Inferior parietal cortex (tissue), 1 donor: ENCODE results near the gene SOX6.

Source experiments
- DNase-seq: peaks from one replicate; pipeline ENCODE4 v3.0.0-alpha.2; 2016; ENCODE audit errors: extremely low spot score

SOX6 gene

DNA sequence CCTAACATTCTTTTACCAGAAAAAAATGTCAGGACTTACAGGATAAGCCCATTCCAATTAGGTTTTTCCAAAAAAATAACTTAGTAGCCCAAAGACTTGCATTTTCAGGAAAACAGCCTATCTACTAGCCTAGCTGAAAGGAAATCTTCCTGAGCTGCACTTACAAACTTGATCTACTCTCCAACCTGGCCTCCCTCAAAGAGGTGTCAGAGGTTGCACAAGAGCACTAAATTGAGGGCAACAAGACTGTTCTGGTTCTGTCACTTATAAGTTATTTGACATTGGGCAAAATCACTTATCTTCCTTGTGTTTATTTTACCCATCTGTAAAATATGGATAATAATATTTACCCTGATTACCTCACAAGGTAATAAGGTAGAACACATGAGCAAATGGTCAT, 7.9 kb upstream of the SOX6 start:
- no peak for DNase-seq

DNA sequence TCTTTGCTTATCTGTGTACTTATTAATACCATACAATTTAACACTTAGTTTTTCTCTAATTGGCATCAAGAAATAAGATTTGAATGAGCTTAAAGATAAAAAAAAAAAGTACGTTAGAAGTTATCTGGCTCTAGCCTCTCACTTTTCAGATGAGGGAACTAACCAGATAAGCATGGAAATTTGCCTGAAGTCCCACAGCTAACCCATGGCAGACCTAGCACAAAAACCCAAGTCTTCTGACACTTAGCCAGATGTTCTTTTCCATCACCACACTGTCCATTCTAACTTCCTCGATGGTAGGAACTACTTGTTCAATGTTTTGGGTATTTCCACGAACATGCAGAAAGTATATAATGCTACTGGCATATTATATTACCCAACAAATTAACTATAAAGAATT, 7.4 kb upstream of the SOX6 start:
- DNase-seq, result no peak

DNA sequence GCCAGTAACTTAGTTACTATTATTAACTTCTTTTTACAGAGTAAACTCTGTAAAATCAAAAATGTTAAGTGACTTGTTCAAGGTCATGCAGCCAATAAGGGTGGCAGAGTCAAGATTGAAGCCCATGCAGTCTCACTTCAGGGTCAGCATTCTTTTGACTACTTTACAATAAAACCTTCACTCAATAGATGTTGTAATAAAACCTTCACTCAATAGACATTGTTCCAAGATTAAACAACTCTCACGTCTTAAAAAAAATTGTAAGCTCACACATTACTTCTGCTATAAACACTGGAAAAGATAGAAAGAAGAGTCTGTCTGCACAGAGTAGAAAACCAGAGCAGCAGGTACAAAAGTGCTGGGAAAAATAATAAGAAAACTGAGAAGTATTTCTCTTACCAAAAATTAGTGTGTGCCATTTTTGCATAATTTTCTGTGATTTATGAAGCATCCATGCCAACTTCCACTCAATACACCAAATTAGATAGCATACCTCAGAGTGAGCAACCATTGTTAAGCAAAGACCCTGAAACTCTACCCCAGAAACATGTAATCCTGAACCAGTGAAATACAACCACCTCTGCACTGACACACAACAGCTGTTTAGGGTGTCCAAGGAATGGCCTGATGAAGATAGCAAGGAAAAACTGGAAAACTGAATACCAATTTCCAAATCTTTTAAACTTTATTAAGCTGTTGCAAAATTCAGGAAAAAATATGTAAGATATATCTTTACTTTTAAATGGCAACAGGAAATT, 4.9 kb upstream of the SOX6 start:
- no peak for DNase-seq

DNA sequence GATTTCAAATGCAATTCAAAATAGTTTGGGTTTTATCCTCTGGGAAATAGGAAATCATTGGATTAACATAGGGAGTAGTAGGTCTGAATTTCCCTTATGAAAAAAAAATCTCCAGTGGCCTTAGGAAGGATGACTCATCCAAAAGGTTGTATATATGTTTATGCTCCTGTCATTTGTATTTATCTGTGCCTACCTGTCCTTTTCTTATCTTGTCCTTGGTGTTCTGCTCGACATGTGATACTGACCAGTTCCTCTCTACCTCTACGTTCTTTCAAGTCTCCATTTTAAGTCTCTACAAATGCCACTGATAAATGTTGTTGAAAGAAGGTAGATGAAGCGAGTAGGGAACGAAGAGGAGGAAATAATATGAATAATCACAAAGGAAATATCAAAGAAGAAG, 3.0 kb upstream of the SOX6 start:
- DNase-seq, result no peak

DNA sequence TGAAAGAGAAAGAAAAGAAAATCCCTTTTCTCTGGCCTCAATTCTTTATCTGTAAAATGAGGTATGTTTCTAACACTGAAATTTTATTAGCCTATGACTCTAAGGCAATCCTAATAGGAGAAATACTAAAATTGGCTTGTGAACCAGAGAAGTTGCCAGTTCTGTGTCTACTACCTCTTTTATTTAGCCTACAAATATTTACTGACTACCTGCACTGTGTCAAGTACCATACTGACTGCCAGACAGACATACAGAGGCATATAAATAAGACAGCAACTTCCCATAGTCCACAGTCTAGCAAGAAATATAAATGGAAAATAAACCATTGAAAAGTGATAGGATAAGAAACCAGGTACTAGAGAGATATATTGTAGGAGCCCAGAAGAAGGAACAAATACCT, 2.4 kb upstream of the SOX6 start:
- DNase-seq, result no peak

DNA sequence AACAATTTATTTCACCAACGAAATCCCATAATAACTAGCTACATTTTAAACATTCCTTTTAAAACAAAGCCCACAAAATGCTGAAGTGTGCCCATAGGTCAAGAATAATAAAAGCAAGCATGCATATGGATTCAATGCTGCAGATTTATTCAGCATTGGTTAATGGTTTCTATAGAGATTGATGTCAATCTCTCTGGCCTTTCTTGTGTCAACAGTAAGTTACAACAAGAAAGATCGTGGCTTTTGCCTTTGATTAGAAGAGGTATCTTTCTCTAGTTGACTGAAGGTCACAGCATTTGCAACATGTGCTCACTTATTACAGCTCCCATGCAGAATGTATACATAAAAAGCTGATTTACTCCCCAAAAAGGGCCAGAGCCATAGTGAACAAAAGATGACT, 1.4 kb upstream of the SOX6 start:
- DNase-seq, result no peak

DNA sequence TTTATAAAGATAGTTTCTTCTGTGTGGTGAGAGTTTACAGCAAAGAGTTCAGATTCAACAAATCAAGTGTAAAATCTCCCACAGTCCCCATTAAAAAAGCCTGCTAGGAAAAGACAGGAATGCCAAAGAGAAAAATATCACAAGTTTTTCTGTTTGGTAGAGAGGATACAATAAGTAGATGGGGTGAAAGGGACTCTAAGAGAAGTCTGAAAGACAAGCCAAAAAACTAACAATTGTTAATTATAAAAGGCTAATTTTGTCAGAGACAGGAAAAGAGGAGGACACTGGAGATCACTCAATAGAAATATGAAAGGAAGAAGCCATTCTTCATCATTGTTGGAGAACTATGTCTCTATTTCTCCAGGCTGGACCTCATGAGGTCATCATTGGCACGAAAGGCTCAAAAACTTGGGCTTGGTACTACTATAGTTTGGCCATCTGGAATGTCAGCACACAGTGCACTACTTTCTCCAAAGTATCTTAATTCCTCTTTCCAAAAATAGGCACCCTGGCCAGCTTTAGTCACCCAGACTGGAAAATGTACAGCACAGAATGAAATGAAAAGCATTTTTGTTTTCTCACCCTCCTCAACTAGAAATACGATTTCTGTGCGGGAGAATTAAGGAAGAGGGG, 531 bp upstream of the SOX6 start:
- peak; percentile 40 for DNase-seq

DNA sequence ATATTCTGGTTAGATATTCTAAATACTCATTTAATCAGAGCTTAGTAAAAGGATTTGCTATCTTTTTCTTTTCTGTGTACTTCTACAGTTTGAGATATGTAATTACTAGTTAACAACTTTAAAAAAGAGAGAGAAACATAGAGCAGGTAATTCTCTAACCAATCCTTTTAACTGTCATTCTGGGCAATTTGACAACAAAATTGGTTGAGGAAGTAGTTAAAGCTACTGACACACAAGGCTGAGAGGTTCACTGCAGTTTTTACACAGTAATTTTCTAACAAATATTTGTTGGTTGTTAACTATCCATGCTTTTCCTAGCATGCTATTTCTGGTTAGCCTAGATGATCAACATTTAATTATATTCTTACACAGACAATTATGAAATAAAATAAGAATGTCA, 3.6 kb downstream of the SOX6 start:
- no peak for DNase-seq

DNA sequence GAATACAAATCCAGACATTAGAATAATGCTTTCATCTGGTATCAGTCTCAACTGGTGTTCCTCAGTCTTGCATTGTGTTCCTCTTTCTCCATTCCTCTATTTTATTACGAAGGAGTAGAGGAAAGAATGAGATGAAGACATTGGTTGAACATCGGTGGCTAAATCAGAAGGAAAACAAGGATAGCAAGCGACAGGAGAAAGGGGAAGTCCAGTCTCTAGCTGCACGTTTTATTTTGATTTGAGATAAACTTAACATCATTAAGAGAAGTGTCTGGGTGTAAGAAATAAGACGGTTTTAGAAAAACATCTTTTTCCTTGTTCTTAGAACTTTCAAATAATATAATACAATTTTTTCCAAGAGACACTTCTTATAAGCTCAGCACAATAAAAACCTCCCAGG, 6.2 kb downstream of the SOX6 start:
- DNase-seq, result no peak

DNA sequence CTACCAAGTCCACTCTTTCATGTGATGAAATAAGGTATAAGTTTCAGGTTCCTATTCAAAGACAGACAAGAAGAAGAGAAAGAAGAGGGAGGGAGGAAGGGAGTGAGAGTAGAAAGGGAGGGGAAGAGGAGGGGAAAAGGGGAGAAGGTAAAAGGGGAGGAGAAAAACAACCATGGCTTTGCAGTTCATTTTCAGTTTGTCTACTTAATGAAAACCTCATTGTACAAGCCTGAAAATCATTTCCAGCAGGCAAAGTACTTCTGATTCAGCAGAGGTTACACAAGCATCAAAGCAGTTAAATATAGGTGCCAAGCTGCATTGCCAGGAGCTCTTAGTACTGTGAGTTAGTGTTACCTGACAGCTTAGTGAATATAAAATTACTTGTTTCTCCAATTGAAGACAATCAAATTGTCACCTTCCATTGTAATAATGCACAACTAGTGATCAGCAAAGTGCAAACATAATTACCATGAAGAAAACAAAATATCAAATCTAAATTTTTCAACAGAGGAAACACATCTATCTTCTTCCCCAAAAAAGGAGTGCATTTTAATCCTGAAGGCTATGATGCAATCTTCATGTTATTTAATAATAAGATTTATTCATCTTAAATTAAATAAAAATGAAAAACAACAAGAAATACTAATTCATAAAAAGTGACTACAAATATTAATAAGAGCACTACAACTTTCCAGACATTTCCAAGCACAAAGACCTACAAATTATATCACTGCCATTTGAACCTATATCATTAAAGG, 8.2 kb downstream of the SOX6 start:
- no peak for DNase-seq

DNA sequence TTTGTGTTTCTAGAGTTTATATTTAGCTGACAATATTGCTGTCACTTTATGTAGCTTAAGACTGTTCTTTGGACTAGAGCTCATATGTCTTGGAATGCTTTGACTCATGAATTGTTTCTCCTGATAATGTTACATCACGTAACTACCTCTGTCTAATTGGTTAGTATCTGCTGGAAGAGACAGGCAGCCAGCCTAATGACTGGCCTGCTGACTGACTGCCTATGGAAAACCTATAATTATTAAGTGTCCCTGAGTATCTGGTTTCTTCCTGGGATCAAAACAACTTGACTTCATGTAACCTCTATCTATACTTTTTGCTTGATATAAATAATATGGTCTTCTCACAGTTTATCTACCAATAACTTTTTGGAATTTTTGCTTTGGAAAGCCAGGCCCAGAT, 9.4 kb downstream of the SOX6 start:
- no peak for DNase-seq

DNA sequence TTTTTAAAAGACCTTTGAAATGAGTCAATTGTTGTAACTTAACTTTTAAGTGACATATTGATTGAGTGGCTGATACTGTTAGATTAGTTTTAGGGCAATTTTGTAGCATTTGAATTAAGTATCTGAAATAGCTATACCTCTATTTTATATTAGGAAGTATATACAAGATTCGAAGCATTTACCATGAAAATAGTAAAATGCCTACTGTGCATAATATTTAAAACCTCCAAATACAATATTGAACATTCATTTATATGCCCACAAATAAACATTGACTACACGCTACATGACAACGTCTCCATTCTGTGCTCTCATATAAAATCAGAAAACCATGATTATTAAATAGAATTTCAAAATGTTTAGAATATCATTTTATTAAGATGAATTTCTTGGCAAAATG, 14.5 kb downstream of the SOX6 start:
- DNase-seq, result no peak

DNA sequence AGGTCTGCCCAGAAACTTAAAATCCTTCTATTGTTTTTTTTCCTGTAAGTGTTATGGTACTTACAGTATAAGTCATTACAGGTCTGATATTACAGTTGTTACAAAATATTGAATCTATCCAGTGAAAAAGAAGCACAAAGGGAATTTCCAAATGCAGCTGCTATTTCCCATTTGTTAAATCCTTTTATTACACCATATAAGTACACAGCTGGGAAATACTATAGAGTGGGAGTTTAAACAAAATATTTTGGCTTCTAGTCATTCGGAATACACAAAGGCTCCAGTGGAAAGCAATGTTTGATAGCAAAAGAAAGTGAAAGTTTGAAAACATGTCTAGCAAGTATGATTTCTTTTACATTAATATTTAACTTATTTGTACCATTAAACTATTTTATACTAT, 18.0 kb downstream of the SOX6 start:
- no peak for DNase-seq

DNA sequence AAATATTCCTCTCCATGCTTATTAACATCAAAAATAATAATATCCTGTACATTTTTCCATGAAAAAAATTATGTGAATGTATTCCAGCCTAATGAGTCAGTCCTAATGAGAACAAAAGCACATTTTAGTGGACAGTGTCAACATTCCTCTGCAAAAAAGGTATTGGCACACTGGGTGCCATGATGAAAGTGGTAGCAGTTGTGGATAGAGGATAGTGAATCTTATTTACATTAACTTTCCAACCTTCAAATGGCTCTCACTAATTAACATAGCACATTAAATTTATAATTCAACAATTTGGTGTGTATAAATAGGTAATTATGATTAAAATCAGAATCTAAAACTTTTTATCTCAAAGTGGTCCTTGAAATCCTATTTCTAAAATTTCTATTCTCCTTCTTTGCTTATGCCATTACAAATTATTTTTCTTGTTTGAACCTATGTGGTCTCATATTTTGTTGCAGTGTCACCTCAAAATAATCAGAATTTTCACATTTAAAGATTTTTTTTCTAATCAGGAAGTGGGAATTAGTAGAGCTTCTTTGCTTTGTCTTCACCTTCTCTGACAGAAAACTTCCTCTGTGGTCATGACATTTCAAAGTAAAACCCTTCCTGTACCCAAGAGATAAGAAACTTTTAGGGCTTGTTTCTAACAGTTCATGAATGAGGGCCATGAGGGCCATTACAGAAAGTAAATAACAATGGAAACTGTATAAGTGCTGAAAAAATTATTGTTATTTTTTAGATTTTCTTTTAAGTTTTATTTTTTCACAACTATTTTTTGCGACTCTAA, 18.7 kb downstream of the SOX6 start:
- no peak for DNase-seq

DNA sequence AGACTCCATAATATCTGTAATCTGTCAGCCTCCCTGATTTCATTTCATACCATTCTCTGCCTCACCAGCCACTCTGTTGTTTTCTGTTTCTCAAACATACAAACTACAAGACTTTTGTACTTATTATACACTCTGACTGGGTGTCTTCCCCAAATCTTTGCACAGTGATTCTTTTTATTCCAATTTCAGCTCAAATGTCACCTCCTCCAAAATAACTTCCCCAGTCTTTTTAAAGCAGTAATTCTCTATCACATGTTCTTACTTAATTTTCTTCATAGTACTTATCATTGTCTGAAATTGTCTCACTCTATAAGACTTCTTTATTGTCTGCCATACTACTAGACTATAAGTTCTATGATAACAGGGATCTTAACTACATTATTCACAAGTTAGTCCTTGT, 19.6 kb downstream of the SOX6 start:
- no peak for DNase-seq

DNA sequence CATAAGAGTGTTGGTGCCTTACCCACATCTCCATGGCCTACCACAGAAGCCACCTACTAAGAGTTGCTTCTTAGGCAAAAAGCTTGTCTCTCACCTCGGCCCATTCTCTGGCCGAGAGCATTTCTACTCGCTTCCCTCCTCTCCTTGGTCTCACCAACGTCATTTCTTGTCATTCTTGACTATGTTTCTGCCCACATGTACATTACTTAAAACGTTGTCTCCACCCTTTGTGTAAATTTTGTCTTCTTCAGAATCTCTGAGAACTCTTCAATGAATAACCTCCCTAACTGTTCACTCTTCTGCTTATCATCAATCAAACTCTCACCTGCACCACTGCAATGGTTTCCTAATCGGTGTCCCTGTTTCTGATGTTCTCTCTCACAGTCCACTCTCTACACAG, 20.1 kb downstream of the SOX6 start:
- no peak for DNase-seq

DNA sequence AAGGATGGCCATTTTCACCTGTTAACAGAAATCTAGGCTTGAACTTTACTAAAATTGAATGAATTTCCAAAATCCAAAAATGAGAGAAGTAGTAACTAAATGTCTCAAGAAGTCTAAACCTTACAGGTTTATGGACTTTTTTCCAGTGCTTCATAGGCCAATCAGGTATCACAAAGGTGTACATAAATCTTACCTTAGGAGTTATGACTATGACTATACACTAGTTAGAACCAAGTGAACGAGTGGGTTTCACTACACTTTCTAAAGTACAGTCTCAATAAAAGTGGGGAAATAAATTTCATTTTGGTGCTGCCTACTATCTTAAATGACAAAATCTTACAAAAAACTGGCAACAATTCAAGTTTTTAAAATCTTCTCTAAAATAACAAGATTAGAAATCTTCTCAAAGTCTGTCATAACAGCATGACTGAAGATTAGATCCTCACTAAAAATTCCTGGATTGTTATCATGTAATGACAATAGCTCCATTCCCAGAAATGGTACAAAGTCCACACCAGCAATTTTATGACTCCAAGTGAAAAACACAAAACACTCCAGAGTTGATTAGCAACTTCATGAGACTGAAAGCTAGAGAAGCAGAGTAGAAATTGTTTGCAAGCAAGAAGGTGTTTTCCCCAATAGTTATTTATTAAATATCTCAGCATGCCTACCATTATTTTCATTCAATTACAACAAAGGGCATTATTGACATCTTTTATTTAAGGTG, 20.9 kb downstream of the SOX6 start:
- no peak for DNase-seq

DNA sequence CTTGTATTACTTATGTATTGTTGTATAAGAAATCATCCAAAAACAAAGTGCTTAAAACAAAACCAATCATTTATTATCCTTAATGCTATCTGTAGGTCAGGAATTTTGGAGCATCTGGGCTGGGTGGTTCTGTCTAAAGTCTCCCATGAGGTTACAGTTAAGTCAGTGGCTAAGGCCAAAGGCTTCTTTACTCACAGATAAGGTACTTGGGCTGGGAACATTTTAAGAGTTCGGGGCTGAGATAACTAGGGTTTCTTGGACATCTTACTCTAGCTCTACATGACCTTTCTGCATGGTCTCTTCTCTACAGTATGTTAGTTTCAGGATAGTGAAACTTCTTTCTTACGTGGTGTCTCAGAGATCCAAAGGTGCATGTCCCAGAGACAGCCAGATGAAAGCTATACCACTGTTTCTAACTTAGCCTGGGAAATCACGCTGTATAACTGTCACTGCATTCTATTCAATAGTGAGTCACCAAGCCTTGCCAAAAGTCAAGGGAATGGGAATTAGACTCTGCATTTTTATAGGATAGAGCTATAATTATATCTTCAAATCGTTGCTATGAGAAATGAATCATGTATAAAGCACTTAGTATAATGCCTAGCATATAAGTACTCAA, 29.6 kb downstream of the SOX6 start:
- no peak for DNase-seq

DNA sequence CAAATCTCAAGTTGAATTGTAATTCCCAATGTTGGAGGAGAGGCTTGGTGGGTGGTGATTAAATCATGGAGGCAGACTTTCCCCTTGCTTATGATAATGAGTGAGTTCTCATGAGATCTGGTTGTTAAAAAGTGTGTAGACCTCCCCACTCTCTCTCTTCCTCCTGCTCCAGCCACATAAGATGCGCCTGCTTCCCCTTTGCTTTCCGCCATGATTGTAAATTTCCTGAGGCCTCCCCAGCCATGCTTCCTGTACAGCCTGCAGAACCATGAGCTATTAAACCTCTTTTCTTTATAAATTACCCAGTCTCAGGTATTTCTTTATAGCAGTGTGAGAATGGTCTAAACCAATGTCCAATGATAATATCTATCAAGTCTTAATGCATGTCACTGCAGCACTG, 34.2 kb downstream of the SOX6 start:
- no peak for DNase-seq

DNA sequence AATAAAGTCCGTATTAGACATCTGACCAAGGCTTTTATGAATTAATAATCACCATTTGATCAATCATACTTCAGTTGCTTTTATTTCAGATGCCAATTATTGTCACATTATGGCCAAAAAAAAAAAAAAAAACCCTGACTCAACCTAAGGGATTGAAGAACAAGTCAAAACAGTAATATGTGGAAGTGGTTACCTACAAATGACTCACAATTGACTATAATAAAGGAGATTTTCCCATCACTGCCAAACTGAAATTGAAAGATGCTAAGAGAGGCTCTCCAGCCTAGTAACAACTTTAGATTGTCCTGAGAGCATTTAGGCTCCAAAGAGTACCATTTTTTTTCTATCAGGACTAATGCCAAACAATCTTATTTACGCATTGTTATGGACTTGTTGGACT, 35.2 kb downstream of the SOX6 start:
- no peak for DNase-seq

DNA sequence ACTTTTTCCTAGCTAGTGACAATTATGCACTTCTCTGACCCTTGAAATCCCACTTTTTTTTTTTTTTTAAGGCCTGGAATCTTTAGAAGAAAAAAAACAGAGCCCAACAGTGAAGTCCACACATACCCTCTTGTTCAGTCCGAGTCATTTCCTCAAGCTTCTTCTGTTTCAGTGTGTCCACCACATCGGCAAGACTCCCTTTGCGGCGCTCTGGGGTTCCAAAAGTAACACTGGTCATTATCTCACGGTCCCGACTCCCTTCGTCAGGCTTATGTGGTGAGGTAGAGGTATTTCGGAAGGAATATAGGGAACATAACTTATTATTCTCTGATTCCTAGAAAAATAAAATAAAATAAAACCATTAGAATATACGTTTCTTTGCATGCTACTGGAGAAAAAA, 38.0 kb downstream of the SOX6 start:
- no peak for DNase-seq
